ENCODE data around the gene LENG9.

DNA sequence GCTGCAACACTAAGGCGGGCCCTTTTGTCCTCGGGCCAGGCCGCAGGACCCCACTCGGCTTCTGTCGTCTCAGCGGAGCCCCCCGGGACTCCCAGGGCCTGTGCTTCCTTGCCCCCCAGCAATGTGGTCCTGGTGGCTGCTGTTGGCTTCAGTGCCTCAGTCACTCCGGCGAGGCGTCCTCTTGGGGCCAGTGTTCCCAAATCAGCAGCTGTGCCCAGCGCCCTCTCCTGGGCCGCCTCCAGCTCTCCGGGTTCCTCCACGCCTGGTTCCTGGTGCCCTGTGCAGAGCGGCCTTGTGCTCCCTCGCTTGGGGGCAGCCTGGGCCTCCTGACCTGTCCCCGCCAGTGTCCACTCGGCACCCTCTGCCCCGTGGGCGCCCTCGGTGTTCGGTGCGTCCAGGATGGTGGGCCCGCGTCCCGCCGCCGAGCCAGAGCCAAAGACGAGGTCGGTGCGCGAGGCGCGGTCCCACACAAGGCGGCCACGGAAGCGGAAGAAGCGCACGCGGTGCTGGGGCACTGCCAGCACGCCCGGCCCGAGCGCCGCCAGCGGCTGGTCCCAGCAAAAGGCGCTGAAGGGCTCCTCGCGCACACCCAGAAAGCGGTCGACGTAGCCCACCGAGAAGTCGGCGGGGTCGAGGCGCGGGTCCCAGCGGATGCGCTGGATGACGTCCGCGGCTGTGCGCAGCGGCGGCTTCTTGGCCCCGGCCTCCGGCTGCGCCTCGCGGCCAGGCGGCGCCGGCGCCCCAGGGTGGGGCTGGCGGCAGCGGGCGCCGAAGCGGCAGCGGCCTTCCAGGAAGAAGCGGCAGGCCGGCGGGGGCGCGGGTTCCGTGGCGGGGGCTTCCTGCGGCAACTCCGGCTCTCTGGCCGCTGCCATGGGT is 685 bp downstream of the LENG9 start:
- TF ChIP-seq CTCF (IDR thresholded peaks at IDR 0.05), result peak; percentile 20 to 57 (median 26)
- peak; percentile 58 for TF ChIP-seq POLR2A (IDR thresholded peaks at IDR 0.05)
- no peak for TF ChIP-seq EP300 (IDR thresholded peaks at IDR 0.05; ENCODE audit: low read depth)
- TF ChIP-seq POLR2AphosphoS5 (IDR thresholded peaks at IDR 0.05), result peak; percentile 68 to 87 (median 86)
